DND-41 (cell line): ENCODE results near the gene NAV3.

Experiments
- CTCF ChIP-seq: IDR thresholded peaks from 2 replicates; pipeline ENCODE4 v1.5.1; 2012; ENCODE audit warnings: borderline replicate concordance, low read length, moderate library complexity, mild to moderate bottlenecking; ENCODE audit not compliant: poor library complexity, severe bottlenecking; ENCODE audit errors: extremely low read depth
- EZH2 ChIP-seq: IDR thresholded peaks from 3 replicates; pipeline ENCODE4 v1.6.1; 2012; ENCODE audit warnings: borderline replicate concordance, low read depth, mild to moderate bottlenecking, moderate library complexity, low read length, inconsistent platforms; ENCODE audit not compliant: severe bottlenecking

DNA sequence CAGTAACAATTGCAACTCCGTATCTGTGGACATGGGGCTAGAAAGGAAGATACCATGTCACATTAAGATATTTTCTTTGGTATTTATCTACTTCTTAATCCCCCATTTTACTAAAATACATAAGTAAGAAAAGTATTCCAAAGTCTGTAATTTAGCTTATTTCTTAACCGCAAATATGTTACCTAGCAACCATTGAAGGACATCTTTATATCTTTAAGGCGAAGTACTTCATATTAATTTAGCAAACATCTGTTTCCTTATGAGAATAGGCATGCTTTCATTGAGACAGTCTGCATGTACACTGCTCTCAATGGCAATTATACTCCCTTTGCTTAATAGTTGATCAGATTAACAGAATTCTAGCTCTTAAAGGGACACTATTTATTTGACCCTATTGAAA is 88.8 kb downstream of the NAV3 start:
- TF ChIP-seq CTCF = no peak
- no peak for TF ChIP-seq EZH2
